ENCODE measurements around the gene CNPY4. TPM values are rescaled to one million over a fixed set of nuclear protein-coding genes. Genes with fewer than 3 reads are reported as not detected.
"Not testable (repeated sequence)": the region's sequence is repeated elsewhere in the genome, so short reads cannot be mapped to it uniquely, and the experiment has no call there.

Gene CNPY4
- total and polyA plus RNA-seq, 2 donors from 2014 or later = 11.6 to 22.0 TPM

GRCh38 chr7:100142461-100142860 is 23.0 kb downstream of the CNPY4 start:
- FAIRE-seq = no peak

GRCh38 chr7:100146350-100146749 is 26.9 kb downstream of the CNPY4 start:
- FAIRE-seq; H3K4me3 ChIP-seq (ENCODE audit: low read length in 3 of 3); intact Hi-C loops (cut with DNase I): not testable (repeated sequence)

More at GRCh38 chr7:100142461-100142860, 23.0 kb downstream of the CNPY4 start:
- Histone ChIP-seq H3K27ac (ENCODE audit: low read depth in 2 of 2, low read length in 2 of 2) (no peak overlapping the region), H3K9ac (ENCODE audit: low read length in 3 of 3) (no peak overlapping the region), H3K27me3 (ENCODE audit: control insufficient read depth, insufficient read depth, low read length) (no peaks in the 10 kb centered on the region), H3K36me3 (ENCODE audit: control insufficient read depth in 2 of 3, insufficient read depth in 3 of 3, low read length in 3 of 3) (no peaks in the 10 kb centered on the region), H3K4me3 (ENCODE audit: low read length in 3 of 3) (no peak overlapping the region), H3K4me1 (ENCODE audit: control insufficient read depth in 2 of 3, insufficient read depth in 2 of 3, low read depth in 1 of 3, low read length in 3 of 3) (no peaks in the 10 kb centered on the region), H3K9me3 (ENCODE audit: control insufficient read depth in 2 of 3, insufficient read depth in 1 of 3, low read length in 3 of 3) (no peaks in the 10 kb centered on the region)
- no peak for TF ChIP-seq CTCF (IDR thresholded peaks at IDR 0.05; ENCODE audit: borderline replicate concordance, extremely low read depth, insufficient read depth)
- intact Hi-C loops (cut with DNase I) = no loop called here
- DNase-seq = no peak

GRCh38 chr7:100147278-100147677 is 27.8 kb downstream of the CNPY4 start:
- no peak for FAIRE-seq
- H3K36me3 ChIP-seq (ENCODE audit: control insufficient read depth in 2 of 3, insufficient read depth in 3 of 3, low read length in 3 of 3) = no peaks in the 10 kb centered on the region
- TF ChIP-seq CTCF (IDR thresholded peaks at IDR 0.05; ENCODE audit: borderline replicate concordance, extremely low read depth, insufficient read depth) = no peak

More at GRCh38 chr7:100146350-100146749, 26.9 kb downstream of the CNPY4 start:
- not testable (repeated sequence) for H3K27ac ChIP-seq (ENCODE audit: low read depth in 2 of 2, low read length in 2 of 2); H3K4me1 ChIP-seq (ENCODE audit: control insufficient read depth in 2 of 3, insufficient read depth in 2 of 3, low read depth in 1 of 3, low read length in 3 of 3); H3K9ac ChIP-seq (ENCODE audit: low read length in 3 of 3); H3K9me3 ChIP-seq (ENCODE audit: control insufficient read depth in 2 of 3, insufficient read depth in 1 of 3, low read length in 3 of 3); DNase-seq; H3K36me3 ChIP-seq (ENCODE audit: control insufficient read depth in 2 of 3, insufficient read depth in 3 of 3, low read length in 3 of 3); H3K27me3 ChIP-seq (ENCODE audit: control insufficient read depth, insufficient read depth, low read length)

GRCh38 chr7:100148225-100148558 is 28.8 kb downstream of the CNPY4 start:
- Histone ChIP-seq H3K27me3 (ENCODE audit: control insufficient read depth, insufficient read depth, low read length) (no peaks in the 10 kb centered on the region), H3K36me3 (ENCODE audit: control insufficient read depth in 2 of 3, insufficient read depth in 3 of 3, low read length in 3 of 3) (no peaks in the 10 kb centered on the region), H3K4me1 (ENCODE audit: control insufficient read depth in 2 of 3, insufficient read depth in 2 of 3, low read depth in 1 of 3, low read length in 3 of 3) (peaks cover 0 to 8% (median 3%) of the 10 kb centered on the region in 3 donors), H3K9me3 (ENCODE audit: control insufficient read depth in 2 of 3, insufficient read depth in 1 of 3, low read length in 3 of 3) (no peaks in the 10 kb centered on the region), H3K27ac (ENCODE audit: low read depth in 2 of 2, low read length in 2 of 2) (peak overlapping the region in 1 of 2 donors; percentile 38), H3K4me3 (ENCODE audit: low read length in 3 of 3) (peak overlapping the region; percentile 69 to 98 (median 79)), H3K9ac (ENCODE audit: low read length in 3 of 3) (peak overlapping the region; percentile 47 to 77 (median 55))
- no peak for DNase-seq
- intact Hi-C loops (cut with DNase I) = no loop called here
- no peak for FAIRE-seq
- no peak for TF ChIP-seq CTCF (IDR thresholded peaks at IDR 0.05; ENCODE audit: borderline replicate concordance, extremely low read depth, insufficient read depth)

More at GRCh38 chr7:100147278-100147677, 27.8 kb downstream of the CNPY4 start:
- Histone ChIP-seq H3K4me3 (ENCODE audit: low read length in 3 of 3) (no peak overlapping the region), H3K9ac (ENCODE audit: low read length in 3 of 3) (no peak overlapping the region), H3K4me1 (ENCODE audit: control insufficient read depth in 2 of 3, insufficient read depth in 2 of 3, low read depth in 1 of 3, low read length in 3 of 3) (peaks cover 0 to 8% (median 3%) of the 10 kb centered on the region in 3 donors), H3K27me3 (ENCODE audit: control insufficient read depth, insufficient read depth, low read length) (no peaks in the 10 kb centered on the region), H3K9me3 (ENCODE audit: control insufficient read depth in 2 of 3, insufficient read depth in 1 of 3, low read length in 3 of 3) (no peaks in the 10 kb centered on the region), H3K27ac (ENCODE audit: low read depth in 2 of 2, low read length in 2 of 2) (no peak overlapping the region)
- DNase-seq = no peak
- intact Hi-C loops (cut with DNase I) = no loop called here

Data from kidney (tissue), 14 donors.